GM18868 (cell line): Measurements from ENCODE around the gene TOMM6.
"Not testable (repeated sequence)": the region's sequence is repeated elsewhere in the genome, so short reads cannot be mapped to it uniquely, and the experiment has no call there.

Experiments
- ATAC-seq: cut with Tn5 transposase; IDR thresholded peaks from one replicate; pipeline ENCODE4 v1.9.1; 2021; ENCODE audit warnings: mild to moderate bottlenecking, moderate library complexity; ENCODE audit not compliant: unreplicated experiment

The TOMM6 gene

GRCh38 chr6:41759905-41760579 is 27.5 kb upstream of the TOMM6 start:
- ATAC-seq: no peak

GRCh38 chr6:41763470-41763869 is 24.0 kb upstream of the TOMM6 start:
- no peak for ATAC-seq

- not testable (repeated sequence) for ATAC-seq
Measured at GRCh38 chr6:41766043-41766664, 21.3 kb upstream of the TOMM6 start.

- ATAC-seq: no peak
Measured at GRCh38 chr6:41767112-41767833, 20.2 kb upstream of the TOMM6 start.

- no peak for ATAC-seq
Measured at GRCh38 chr6:41768545-41769308, 18.8 kb upstream of the TOMM6 start.

GRCh38 chr6:41769376-41769775 is 18.1 kb upstream of the TOMM6 start:
- ATAC-seq: no peak

- no peak for ATAC-seq
Measured at GRCh38 chr6:41770381-41771057, 17.0 kb upstream of the TOMM6 start.

- ATAC-seq: no peak
Measured at GRCh38 chr6:41771058-41771983, 16.2 kb upstream of the TOMM6 start.

GRCh38 chr6:41774841-41775240 is 12.7 kb upstream of the TOMM6 start:
- ATAC-seq: no peak

- no peak for ATAC-seq
Measured at GRCh38 chr6:41775293-41775882, 12.1 kb upstream of the TOMM6 start.

GRCh38 chr6:41777551-41778285 is 9.8 kb upstream of the TOMM6 start:
- ATAC-seq: no peak

- no peak for ATAC-seq
Measured at GRCh38 chr6:41778895-41779294, 8.6 kb upstream of the TOMM6 start.

- peak; percentile 15 for ATAC-seq
Measured at GRCh38 chr6:41779336-41779735, 8.2 kb upstream of the TOMM6 start.

- ATAC-seq: peak; percentile 92
Measured at GRCh38 chr6:41779788-41780550, 7.5 kb upstream of the TOMM6 start, which contains the start of gene FRS3. TSS of gene FRS3 (minus strand) at chr6:41779900. CDS start at chr6:41776987, 2,913 bp downstream.

GRCh38 chr6:41780551-41781365 is 6.7 kb upstream of the TOMM6 start, which contains the start of gene PRICKLE4:
TSS of gene PRICKLE4 (plus strand) at chr6:41780782. CDS start at chr6:41783474, 2,692 bp downstream.
- ATAC-seq: peak; percentile 4

GRCh38 chr6:41781366-41781730 is 6.1 kb upstream of the TOMM6 start:
- ATAC-seq: no peak
